Measurements from ENCODE around the gene DHRS13. TPM values are rescaled to one million over a fixed set of nuclear protein-coding genes. Genes with fewer than 3 reads are reported as not detected.

Gene DHRS13
- total and polyA plus RNA-seq, 10 of the 15 experiments (the other 5 are each of a cell fraction or from before 2014, with no cell fraction given) = 0.18 to 55.2 (median 31.3) TPM; not detected in 1

GRCh38 chr17:28883967-28884702 is 18.7 kb downstream of the DHRS13 start:
- H3K4me1 ChIP-seq (ENCODE audit: control insufficient read depth, insufficient read depth, low read length) = peaks cover 17% of the 10 kb centered on the region
- no TSS peak for BruUV-seq (replicated peaks)
- 76% methylated on average over 27 of the region's 27 CpGs for WGBS (ENCODE audit: insufficient coverage, insufficient replicate concordance, low lambda C conversion rate, missing lambda C conversion rate)
- H3K4me2 ChIP-seq (ENCODE audit: control insufficient read depth, insufficient read depth) = no peak overlapping the region
- POLR2A ChIA-PET = no interaction called here
- ATAC-seq (no peak), FAIRE-seq (no peak), DNase-seq (ENCODE audit: low read depth, low spot score) (no peak)
- no peaks in the 10 kb centered on the region for H3K27me3 ChIP-seq (replicated peaks in 1 of 2; ENCODE audit: control insufficient read depth in 2 of 2, insufficient read depth in 2 of 2, low read length in 1 of 2)
- no peak overlapping the region for H3K9ac ChIP-seq (ENCODE audit: control insufficient read depth, insufficient read depth, low read length)
- H3K36me3 ChIP-seq (ENCODE audit: control insufficient read depth in 2 of 2, insufficient read depth in 2 of 2, low read length in 1 of 2) = peaks cover 9 to 33% of the 10 kb centered on the region in 2 experiments; a peak in 3 of 4 replicates
- H4K20me1 ChIP-seq (ENCODE audit: control insufficient read depth, insufficient read depth) = no peaks in the 10 kb centered on the region; the same call in 1 of the 2 replicates
- CTCF ChIA-PET = interaction anchor here (0.6 to 1.0 kb wide), 3 partner anchors 33 to 249 kb away, joined by 3 read pairs; no protein-coding TSS in a partner anchor
- H3K4me3 ChIP-seq = no peak overlapping the region
- SMC1A ChIA-PET (ENCODE audit: uncharacterized antibody, unreplicated experiment) = interaction anchor here (0.7 kb wide), 1 partner anchor 121 kb away, joined by 4 read pairs; no protein-coding TSS in a partner anchor
- RAD21 ChIA-PET (ENCODE audit: unreplicated experiment) = interaction anchor here (1.2 to 1.4 kb wide), 2 partner anchors 12 kb away, joined by 3 read pairs; no protein-coding TSS in a partner anchor
- H3K27ac ChIP-seq (ENCODE audit: control insufficient read depth, insufficient read depth) = no peak overlapping the region
- no peaks in the 10 kb centered on the region for H3K9me3 ChIP-seq (replicated peaks; ENCODE audit: control insufficient read depth, insufficient read depth, low read length)
- intact Hi-C loops (cut with micrococcal nuclease; ENCODE audit: unreplicated experiment) = no loop called here
- no peaks in the 10 kb centered on the region for H3K79me2 ChIP-seq (ENCODE audit: control insufficient read depth, insufficient read depth, low read length)
- H2AFZ ChIP-seq (ENCODE audit: control insufficient read depth, low read depth, low read length) = no peak overlapping the region
- in situ Hi-C loops (cut with MboI) = loop anchor here (25.0 kb wide), 1 partner anchor 1397 kb away; no protein-coding TSS in a partner anchor
- TF ChIP-seq E2F8 (IDR thresholded peaks at IDR 0.05; ENCODE audit: low read depth, partially characterized antibody) (no peak), SIX5 (IDR thresholded peaks at IDR 0.05; ENCODE audit: low read depth, low read length, severe bottlenecking) (no peak), ELK1 (IDR thresholded peaks at IDR 0.05; ENCODE audit: low read depth, low read length) (no peak), WRNIP1 (IDR thresholded peaks at IDR 0.05; ENCODE audit: borderline replicate concordance, low read depth, low read length) (no peak), ESRRA (IDR thresholded peaks at IDR 0.05; ENCODE audit: low read length) (no peak), ZNF207 (IDR thresholded peaks at IDR 0.05; ENCODE audit: borderline replicate concordance) (no peak), RELB (IDR thresholded peaks at IDR 0.05; ENCODE audit: low read depth) (no peak), USF1 (IDR thresholded peaks at IDR 0.05; ENCODE audit: borderline replicate concordance, extremely low read length, insufficient read depth, low read depth, low read length) (no peak), SP1 (IDR thresholded peaks at IDR 0.05; ENCODE audit: low read depth, low read length) (no peak), ZNF687 (IDR thresholded peaks at IDR 0.05) (no peak), POLR2A (IDR thresholded peaks at IDR 0.05; ENCODE audit: low read depth, low read length) (no peak), ZNF622 (IDR thresholded peaks at IDR 0.05) (no peak)

All from GM12878 (cell line).